ENCODE results near the gene LAMB1. TPM values are rescaled to one million over a fixed set of nuclear protein-coding genes. Genes with fewer than 3 reads are reported as not detected.

The LAMB1 gene
- total RNA-seq, 1 experiment from 2014 or later, result 169 TPM

DNA sequence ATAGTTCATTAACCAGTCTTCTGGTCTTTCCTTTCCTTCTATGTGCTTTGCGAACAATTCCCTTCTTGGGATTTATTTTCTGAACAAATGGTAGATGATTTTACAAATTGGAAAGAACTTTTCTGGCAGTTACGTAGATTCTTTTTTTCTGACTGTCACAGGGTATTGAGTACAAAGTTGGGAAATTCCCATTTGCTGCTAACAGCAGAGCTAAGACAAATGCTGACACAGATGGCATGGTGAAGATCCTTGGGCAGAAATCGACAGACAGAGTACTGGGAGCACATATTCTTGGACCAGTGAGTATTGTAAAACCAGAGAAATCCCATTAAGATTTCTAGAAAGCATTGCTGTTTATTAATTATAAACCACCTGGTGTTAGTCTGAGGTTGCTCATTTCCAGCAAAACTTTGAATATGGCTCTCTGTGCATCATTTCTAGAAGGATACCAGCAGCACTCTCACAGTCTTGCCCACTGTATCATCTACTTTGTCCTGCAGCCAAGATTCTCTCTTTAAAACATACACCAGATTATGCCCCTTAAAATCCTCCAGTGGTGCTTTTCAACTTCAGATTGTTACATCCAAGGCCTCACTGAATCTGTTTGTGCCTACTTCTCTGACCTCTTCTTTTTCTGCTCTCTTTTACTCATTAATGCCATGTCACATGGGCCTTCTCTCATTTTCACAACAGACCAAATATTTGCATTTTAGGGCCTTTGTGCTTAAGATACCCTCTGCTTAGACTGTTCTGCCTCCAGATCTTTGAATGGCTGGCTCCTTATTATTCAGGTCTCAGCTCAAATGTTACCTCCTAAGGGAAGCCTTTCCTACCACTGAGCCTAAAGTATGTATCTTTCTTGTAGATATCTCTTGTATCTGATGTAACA is 85.0 kb downstream of the LAMB1 start:
- intact Hi-C loops (cut with micrococcal nuclease; ENCODE audit: unreplicated experiment), result no loop called here
- ChIA-PET CTCF (no interaction called here), POLR2A (ENCODE audit: low non-redundant PET) (no interaction called here)
- BruUV-seq (replicated peaks), result no TSS peak
- peaks cover 65% of the 10 kb centered on the region for H3K36me3 ChIP-seq (ENCODE audit: insufficient read depth, low read length, poor library complexity, severe bottlenecking)
- DNase-seq (ENCODE audit: low spot score), result no peak
- no peaks in the 10 kb centered on the region for H3K27me3 ChIP-seq (replicated peaks; ENCODE audit: insufficient read depth, low read depth, low read length, poor library complexity)
- H3K4me3 ChIP-seq (ENCODE audit: low read depth, low read length, poor library complexity, severe bottlenecking), result no peak overlapping the region
- TF ChIP-seq, protein P1, sequence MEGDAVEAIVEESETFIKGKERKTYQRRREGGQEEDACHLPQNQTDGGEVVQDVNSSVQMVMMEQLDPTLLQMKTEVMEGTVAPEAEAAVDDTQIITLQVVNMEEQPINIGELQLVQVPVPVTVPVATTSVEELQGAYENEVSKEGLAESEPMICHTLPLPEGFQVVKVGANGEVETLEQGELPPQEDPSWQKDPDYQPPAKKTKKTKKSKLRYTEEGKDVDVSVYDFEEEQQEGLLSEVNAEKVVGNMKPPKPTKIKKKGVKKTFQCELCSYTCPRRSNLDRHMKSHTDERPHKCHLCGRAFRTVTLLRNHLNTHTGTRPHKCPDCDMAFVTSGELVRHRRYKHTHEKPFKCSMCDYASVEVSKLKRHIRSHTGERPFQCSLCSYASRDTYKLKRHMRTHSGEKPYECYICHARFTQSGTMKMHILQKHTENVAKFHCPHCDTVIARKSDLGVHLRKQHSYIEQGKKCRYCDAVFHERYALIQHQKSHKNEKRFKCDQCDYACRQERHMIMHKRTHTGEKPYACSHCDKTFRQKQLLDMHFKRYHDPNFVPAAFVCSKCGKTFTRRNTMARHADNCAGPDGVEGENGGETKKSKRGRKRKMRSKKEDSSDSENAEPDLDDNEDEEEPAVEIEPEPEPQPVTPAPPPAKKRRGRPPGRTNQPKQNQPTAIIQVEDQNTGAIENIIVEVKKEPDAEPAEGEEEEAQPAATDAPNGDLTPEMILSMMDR (conservative IDR thresholded peaks at IDR 0.05; ENCODE audit: low read depth, low read length), result no peak
- no peak for TF ChIP-seq EZH2 (IDR thresholded peaks at IDR 0.05; ENCODE audit: borderline replicate concordance, low read depth, low read length, poor library complexity, severe bottlenecking)
- peaks cover 18% of the 10 kb centered on the region for H3K4me1 ChIP-seq (ENCODE audit: insufficient read depth, low read length, poor library complexity, severe bottlenecking)
- no peaks in the 10 kb centered on the region for H3K9me3 ChIP-seq (ENCODE audit: low read depth, low read length, poor library complexity, severe bottlenecking)
- peak overlapping the region; percentile 38 for H3K27ac ChIP-seq (ENCODE audit: low read depth, low read length, poor library complexity, severe bottlenecking)

DNA sequence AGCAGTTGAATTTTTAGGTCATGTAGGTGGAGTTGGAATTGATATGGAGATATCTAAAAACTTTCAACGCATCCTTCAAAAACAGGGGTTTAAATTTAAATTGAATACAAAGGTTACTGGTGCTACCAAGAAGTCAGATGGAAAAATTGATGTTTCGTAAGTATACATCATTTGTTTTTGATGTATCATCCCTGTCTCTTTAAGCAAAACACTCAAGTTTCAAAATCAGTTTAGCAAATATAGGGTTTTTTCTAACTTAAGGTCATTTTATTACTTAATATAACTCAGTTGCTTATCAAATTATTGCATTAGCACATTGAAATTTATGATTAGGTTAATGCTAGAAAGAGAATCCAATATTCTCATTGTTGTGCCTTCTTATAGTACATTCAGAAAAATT is 87.4 kb downstream of the LAMB1 start:
- CTCF ChIA-PET, result interaction anchor here (0.6 to 0.7 kb wide), 2 partner anchors 41 to 544 kb away, joined by 3 to 6 read pairs; no protein-coding TSS in a partner anchor
- POLR2A ChIA-PET (ENCODE audit: low non-redundant PET), result no interaction called here
- DNase-seq (ENCODE audit: low spot score), result no peak

DNA sequence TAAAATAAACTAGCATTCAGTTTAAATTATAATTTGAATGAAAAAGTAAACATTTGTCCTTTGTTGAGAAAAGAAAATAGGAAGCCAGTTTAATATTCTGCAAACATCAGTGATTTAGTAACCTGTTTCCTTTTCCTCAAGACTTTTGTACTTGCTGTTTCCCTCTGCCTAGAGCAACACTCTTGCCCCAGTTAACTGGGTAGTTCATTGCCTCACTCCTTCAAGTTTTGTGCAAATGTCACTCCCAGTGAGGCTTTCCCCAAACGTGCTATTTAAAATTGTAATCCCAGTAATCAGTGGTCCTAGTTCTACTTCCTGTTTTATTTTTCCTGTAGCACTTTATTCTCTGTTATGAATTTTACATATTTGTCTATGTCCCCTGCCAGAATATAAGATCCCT is 88.1 kb downstream of the LAMB1 start:
- CTCF ChIA-PET, result no interaction called here
- no TSS peak for BruUV-seq (replicated peaks)
- peaks cover 75% of the 10 kb centered on the region for H3K36me3 ChIP-seq (ENCODE audit: insufficient read depth, low read length, poor library complexity, severe bottlenecking)

More for the DNA sequence above, 87.4 kb downstream of the LAMB1 start:
- no peak for TF ChIP-seq EZH2 (IDR thresholded peaks at IDR 0.05; ENCODE audit: borderline replicate concordance, low read depth, low read length, poor library complexity, severe bottlenecking)
- TF ChIP-seq, protein P1 (conservative IDR thresholded peaks at IDR 0.05; ENCODE audit: low read depth, low read length), result no peak
- Histone ChIP-seq H3K9me3 (ENCODE audit: low read depth, low read length, poor library complexity, severe bottlenecking) (peaks cover 3% of the 10 kb centered on the region), H3K4me3 (ENCODE audit: low read depth, low read length, poor library complexity, severe bottlenecking) (no peak overlapping the region), H3K27me3 (replicated peaks; ENCODE audit: insufficient read depth, low read depth, low read length, poor library complexity) (no peaks in the 10 kb centered on the region), H3K4me1 (ENCODE audit: insufficient read depth, low read length, poor library complexity, severe bottlenecking) (peaks cover 15% of the 10 kb centered on the region), H3K36me3 (ENCODE audit: insufficient read depth, low read length, poor library complexity, severe bottlenecking) (peaks cover 73% of the 10 kb centered on the region), H3K27ac (ENCODE audit: low read depth, low read length, poor library complexity, severe bottlenecking) (no peak overlapping the region)
- intact Hi-C loops (cut with micrococcal nuclease; ENCODE audit: unreplicated experiment), result no loop called here
- BruUV-seq (replicated peaks), result no TSS peak

More for the DNA sequence above, 88.1 kb downstream of the LAMB1 start:
- Histone ChIP-seq H3K4me3 (ENCODE audit: low read depth, low read length, poor library complexity, severe bottlenecking) (no peak overlapping the region), H3K9me3 (ENCODE audit: low read depth, low read length, poor library complexity, severe bottlenecking) (peaks cover 3% of the 10 kb centered on the region), H3K27me3 (replicated peaks; ENCODE audit: insufficient read depth, low read depth, low read length, poor library complexity) (no peaks in the 10 kb centered on the region), H3K4me1 (ENCODE audit: insufficient read depth, low read length, poor library complexity, severe bottlenecking) (peaks cover 9% of the 10 kb centered on the region), H3K27ac (ENCODE audit: low read depth, low read length, poor library complexity, severe bottlenecking) (no peak overlapping the region)
- intact Hi-C loops (cut with micrococcal nuclease; ENCODE audit: unreplicated experiment), result no loop called here
- no peak for TF ChIP-seq EZH2 (IDR thresholded peaks at IDR 0.05; ENCODE audit: borderline replicate concordance, low read depth, low read length, poor library complexity, severe bottlenecking)
- TF ChIP-seq, protein P1 (conservative IDR thresholded peaks at IDR 0.05; ENCODE audit: low read depth, low read length), result no peak
- DNase-seq (ENCODE audit: low spot score), result no peak
- POLR2A ChIA-PET (ENCODE audit: low non-redundant PET), result no interaction called here
